GM18526 (cell line): ENCODE measurements around the gene CLCN4.

ENCODE experiments used
- POLR2A ChIP-seq: IDR thresholded peaks from 3 replicates; pipeline ENCODE4 v1.6.1; 2011; ENCODE audit not compliant: insufficient read length; ENCODE audit errors: extremely low read depth

The CLCN4 gene

DNA sequence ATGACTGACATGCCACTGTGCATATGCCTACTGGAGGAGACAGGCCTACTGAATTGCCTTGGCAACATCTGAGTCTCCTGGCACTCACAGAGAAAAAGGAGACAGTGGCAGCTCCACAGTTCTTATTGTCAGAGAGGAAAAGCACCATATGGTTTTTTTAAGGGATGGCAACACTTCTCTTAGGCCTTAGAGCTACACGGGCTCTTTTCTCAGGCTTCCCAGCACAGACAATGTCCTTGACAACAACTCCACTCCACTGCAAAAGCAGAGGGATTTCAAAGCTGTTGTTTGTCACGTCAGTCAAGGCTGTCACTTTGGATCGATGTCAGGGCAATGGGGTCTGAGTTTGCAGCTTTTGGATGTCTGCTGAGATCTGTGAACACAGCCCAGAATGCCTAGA lies 4.7 kb upstream of the CLCN4 start:
- TF ChIP-seq POLR2A = no peak

DNA sequence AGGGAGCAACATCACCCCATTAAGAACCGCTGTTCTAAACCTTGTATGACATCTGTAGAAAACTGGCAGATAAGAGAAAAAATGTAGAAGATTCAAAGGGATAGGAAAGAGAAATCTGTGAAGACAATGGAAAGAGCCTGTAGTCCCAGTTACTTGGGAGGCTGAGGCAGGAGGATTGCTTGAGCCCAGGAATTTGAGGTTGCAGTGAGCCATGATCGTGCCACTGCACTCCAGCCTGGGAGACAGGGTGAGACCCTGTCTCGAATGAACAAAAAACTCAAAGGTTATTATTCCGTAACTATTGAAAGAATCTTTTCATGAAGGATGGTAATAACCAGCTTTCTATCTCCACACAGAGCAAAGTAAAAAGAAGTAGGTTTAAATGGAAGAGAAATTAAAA lies 1.6 kb upstream of the CLCN4 start:
- TF ChIP-seq POLR2A = no peak

DNA sequence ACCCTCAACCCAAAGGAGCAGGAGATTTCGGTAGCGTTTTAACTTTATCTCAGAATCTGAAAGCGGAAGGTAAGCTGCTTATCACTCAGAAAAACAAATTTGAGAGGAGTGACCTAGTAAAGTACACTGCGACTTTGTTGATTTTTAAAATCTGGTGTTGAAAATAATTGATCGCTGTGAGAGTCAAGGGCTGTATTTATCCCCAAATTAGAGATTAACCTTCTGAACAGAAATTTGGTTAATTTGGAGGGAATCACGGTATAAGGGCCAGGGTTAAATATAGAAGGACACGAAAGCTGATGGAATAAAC lies 212 bp downstream of the CLCN4 start:
- TF ChIP-seq POLR2A = no peak

DNA sequence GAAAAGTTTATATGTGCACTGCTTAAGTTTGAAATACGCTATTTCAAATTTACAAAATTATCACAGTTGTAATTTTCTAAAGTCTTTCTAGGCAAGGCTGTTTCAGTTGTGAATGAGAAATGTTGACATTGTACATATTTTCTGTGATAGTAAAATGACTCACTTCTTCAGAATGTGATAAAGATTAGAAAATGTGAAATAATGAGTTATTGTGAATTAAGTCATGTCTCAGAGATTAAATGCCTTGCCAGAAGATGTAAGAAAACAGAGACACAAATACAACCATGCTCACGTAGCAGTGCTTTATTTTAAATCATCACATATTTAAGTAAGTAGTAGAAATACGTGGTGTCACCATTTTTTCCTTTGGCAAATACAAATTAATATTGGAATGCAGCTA lies 768 bp downstream of the CLCN4 start:
- TF ChIP-seq POLR2A = no peak

DNA sequence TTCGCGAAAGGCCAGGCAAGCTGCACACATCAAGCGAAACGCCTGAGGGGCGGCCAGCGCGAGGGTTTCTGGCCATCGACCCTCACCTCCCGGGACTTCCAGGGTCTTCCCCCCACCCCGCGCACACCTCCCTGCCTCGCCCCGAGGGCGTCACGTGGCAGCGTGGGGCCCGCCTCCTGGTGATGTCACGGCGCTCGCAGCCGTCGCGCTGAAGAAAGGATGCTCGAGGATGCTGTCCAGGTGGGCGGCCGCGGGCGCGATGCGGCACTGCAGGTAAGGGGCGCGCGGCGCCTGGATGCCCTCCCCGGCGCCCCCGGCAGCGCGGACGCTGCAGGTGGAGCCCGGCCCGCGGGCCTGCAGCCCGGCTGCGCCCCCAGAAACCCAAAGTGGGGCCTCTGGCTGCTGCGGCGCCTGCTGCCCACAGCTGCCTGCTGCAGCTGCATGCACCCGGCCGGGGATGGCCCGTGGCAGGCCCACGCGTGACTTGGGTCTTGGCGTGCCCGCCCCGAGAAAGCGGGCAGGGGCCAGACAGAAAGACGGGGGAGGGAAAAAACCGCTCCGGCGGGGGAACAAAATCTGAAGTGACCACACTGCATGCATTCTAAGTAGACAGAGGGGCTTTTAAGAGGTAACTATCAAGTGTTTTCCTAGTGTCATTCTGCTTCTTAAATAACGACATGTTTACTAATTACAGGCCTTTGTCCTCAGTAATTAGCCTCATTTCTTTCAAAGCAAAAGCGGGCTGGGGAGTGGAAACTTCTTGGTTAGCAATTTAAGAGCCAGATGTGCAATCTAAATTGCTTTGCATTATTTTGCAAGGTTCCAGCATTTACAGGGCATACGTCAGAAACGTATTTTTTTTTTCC lies 1.7 kb downstream of the CLCN4 start:
- no peak for TF ChIP-seq POLR2A

DNA sequence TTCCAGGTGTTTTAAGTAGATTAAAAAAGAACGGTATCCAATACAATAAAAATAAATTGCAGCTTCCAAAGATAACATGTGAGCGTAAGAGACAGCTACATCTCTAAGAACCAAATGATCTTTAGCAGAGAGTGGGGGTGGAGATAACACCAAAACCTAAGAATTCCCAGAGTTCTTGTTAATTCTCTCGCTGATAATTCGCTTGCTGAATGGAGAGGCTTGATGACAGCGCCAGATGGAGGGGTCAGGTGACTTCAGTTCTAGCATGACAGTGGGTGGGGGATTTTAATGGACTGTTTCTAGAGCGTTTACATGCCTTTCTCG lies 2.3 kb downstream of the CLCN4 start:
- no peak for TF ChIP-seq POLR2A

DNA sequence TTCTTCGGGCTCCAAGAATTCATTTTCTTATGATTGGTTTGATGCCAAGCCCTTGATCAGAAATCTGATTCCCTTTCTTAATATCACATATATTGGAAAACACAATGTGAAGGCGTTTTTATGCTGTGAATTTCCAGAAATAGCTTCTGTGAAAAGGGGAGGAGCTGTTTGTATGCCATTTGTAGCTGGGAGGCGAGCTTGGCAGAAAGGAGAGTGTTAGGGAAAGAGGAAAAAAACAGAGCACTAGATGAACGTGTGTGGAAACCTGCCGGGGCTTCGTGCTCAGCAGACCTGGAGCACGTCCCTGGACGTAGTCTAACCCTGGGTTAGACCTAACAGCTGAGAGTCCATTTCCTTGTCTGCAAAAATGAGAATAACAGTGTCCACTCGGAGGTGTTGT lies 3.4 kb downstream of the CLCN4 start:
- no peak for TF ChIP-seq POLR2A

DNA sequence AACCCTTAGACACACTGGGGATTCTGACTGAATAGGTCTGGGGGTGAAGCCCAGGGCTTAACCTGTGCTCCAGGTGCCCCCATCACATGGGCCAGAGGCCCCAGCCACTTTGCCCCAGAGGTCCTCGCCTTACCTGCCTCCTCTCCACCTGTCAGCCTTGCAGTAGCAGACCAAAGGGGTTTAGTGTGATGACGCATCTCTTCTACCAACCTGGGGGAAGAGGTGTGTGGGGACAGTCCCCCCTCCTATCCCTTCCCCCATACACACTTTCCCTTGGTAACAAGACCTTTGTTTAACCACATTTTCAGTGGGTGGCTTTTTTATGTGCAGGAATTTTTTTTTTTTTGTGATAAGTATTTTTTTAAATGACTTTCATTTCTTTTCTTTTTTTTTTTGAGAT lies 6.3 kb downstream of the CLCN4 start:
- TF ChIP-seq POLR2A = no peak

DNA sequence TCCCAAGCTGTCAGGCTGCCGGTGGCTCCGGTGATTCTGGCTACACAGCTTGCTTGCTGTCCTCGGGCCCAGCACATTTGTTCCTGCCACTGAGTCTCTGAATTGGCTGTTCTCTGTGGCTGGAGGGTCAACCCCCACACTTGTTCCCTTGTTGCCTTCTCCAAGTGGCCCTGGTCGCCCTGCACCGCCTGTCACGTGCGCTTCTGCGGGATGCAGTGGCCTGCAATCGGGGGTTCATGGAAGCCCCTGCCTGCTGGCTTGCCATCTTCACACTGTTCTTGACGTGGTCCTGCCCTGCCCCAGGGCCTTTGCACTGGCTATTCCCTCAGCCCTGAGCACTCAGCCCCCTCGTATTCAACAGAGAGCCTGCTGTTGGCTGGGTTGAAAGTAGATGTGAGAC lies 8.1 kb downstream of the CLCN4 start:
- no peak for TF ChIP-seq POLR2A

DNA sequence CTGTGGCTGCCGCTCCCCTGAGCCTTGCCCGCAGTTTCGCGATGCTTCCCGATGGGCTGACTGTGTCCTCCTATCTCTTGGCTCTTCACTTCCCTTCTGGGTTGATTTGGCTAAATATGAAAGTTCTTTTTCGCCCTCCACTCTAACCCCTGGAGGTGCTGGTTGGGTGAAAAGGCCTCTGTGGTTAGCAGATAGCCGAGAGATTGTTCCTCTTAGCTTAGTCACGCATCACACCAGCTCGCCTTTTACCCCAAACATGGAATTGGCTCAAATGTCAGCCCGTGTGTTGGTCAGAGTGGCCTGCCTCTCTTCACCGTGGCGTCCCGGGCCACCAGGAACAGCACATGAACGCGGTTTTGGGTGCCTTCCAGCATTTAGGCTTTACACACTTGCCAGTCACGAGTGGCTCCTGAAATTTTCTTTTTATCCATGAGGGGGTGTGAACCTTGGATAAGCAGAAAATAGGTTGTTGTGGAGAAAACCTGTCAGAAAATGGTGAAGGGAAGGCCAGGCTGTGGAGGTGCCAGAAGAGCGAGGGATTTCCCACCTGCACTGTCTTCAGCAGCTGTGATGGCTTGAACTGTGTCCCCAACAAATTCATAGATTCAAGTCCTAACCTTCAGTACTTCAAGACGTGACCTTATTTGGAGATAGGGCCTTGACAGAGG lies 8.9 kb downstream of the CLCN4 start:
- TF ChIP-seq POLR2A = no peak

DNA sequence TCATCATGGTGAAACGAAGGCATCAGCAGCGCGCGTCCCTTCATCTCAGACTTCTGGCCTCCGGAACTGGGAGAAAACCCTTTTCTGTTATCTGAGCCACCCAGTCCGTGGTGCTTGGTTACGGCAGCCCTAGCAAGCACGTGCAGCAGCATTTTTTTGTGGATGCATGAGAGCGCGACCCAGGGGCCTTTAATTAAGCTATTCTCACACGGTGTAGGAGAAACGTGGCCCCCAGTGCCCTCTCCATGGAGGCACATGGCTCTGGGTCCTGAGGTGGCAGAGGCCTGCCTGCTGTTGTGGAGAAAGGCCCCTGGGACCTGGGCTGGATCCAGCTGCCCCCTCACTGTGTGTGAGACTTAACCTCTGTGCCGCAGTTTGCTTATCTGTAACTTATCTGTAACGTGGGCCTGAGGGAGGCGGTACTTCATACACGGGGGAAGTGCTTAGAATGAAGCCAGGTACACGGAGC lies 9.5 kb downstream of the CLCN4 start:
- no peak for TF ChIP-seq POLR2A

DNA sequence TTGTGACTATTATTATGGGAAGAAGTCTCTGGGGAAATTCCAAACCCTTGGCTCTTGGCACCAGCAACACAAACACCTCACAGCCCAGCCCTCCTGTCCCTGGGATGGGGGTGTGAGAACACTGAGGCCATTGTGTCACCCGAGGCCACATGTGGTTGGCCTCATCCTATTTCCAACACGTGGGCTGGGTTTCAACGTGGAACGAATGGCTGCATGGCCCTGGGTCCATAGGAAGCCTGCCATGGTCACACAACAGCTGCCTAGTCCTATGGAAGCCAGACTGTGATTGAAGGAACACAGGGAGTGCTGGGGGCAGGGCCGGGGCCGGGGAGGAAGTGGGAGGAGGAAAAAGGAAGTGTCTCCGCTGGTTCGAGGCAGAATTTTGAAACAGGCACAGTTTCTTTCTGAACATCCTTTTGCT lies 10.0 kb downstream of the CLCN4 start:
- no peak for TF ChIP-seq POLR2A

DNA sequence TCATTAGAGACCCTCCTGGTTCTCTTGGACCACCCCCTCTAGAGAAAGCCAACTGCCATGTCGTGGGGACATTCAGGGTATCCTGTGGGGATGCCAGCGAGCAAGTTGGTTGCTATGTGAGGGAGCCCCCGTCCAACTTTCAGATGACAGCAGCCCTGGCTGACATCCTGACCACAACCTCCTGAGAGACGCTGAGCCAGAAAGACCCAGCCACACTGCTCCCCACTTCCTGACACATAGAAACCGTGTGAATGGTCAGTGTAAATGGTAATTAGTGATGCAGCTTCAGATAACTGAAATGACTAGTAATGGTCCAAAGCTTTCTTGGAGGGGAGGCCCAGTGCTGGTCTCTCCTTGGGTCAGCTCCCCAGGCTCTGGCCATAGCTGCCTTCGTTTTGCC lies 10.8 kb downstream of the CLCN4 start:
- TF ChIP-seq POLR2A = no peak

DNA sequence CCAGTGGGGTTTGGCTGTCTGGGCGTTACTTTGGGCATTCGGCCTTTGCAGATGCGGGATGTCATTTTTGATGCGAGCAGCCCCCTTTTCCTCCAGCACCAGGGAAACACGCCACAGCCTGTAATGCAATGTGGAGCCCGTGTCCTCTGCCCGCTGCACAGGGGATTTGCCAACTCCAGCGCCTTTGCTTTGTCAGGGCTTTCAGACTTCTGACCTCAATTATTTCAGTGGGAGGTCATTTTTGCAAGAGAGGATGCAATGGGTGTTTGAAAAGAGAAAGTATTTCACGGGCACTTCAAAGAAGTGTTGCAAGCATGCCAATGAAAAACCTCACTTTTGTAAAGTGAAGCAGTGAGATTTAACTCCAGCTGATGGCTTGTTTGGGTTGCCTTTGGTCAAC lies 11.5 kb downstream of the CLCN4 start:
- TF ChIP-seq POLR2A = no peak

DNA sequence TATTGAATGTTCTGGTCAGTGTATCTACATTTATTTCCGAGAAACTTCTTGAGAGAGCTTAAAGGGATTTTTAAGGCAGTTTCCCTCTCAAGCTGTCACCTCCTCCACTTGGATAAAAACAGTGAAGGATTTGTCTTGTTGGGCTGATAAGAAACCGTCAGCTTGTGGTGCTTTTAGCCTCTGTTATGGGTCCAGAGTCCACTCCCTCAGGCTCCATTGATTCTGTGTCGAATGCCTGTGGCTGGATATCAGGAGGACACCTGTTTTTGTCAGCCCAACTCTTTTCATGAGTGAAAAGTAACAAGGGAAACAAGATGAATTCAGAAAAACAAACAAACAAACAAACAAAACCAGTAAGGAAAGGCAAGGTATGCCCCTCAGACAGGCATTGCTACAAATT lies 12.4 kb downstream of the CLCN4 start:
- TF ChIP-seq POLR2A = no peak

DNA sequence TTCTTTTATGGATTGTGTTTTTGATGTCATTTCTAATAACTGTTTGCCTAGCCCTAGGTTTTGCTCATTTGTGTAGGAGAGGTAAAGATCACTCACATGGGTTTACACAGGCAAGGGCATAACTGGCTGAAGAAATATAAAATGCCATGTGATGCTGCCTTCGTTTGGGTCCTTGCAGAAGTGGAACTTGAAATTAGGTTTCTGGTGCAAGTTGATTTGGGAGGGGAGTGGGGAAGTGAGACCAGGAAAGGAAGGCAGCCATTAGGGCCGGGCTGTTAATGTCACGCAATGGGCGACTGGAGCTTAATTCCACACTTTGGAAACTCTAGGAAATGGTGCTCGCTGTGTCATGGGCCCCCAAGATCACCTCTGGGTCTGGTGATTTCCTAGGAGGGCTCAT lies 14.5 kb downstream of the CLCN4 start:
- no peak for TF ChIP-seq POLR2A

DNA sequence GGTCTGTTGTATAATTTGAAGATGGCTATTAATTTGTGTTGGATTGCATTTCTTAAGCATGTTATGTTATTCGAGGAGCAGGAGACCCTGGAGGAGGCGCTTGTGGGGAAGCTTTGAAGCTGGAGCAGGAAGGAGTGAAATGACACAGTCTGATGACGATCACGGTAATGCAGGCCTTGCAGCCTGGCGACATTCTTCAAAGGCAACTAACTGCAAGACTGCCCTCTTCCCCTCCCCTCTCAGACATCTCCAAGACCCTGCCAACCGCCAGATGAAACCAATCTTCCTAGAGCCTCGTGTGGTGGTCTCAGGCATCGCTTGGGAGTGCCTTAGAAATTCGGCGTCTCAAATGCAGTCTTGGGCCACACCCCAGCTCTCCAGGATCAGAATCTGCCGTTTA lies 16.1 kb downstream of the CLCN4 start:
- TF ChIP-seq POLR2A = no peak
